HepG2 (cell line): ENCODE results near the gene FUT3. TPM values are rescaled to one million over a fixed set of nuclear protein-coding genes. Genes with fewer than 3 reads are reported as not detected.
A peak's percentile ranks its signal among the peaks of the same experiment; 100 is the strongest.

Source experiments
- GATAD1 ChIP-seq: IDR thresholded peaks from 2 replicates; pipeline ENCODE4 v1.6.1; 2016; ENCODE audit warnings: missing genetic modification reagents, missing compliant biosample characterization
- GATAD2A ChIP-seq: IDR thresholded peaks from 2 replicates; pipeline ENCODE4 v1.6.1; 2016
- KDM5B ChIP-seq: sonication (generic); formaldehyde crosslinking; IDR thresholded peaks from 2 replicates; pipeline ENCODE4 v1.4.0; 2020; ENCODE audit warnings: missing genetic modification reagents, mild to moderate bottlenecking, borderline replicate concordance
- NFE2 ChIP-seq: sonication (generic); formaldehyde crosslinking; IDR thresholded peaks from 2 replicates; pipeline ENCODE4 v1.4.0; 2020; ENCODE audit warnings: missing genetic modification reagents
- NFE2L2 ChIP-seq: fragments of 150-350 bp; IDR thresholded peaks from 2 replicates; pipeline ENCODE4 v1.6.1; 2014; ENCODE audit warnings: low read length
- NR2F6 ChIP-seq, 2 experiments: IDR thresholded peaks; 2 replicates each; pipeline ENCODE4 v1.6.1; 2016; ENCODE audit warnings: antibody characterized with exemption in 1 of 2, mild to moderate bottlenecking in 1 of 2
- NRL ChIP-seq: sonication (generic); formaldehyde crosslinking; IDR thresholded peaks from 2 replicates; pipeline ENCODE4 v1.5.0; 2020; ENCODE audit warnings: missing genetic modification reagents, mild to moderate bottlenecking, moderate library complexity, borderline replicate concordance
- SRSF9 ChIP-seq: fragments of 200-400 bp; formaldehyde crosslinking; IDR thresholded peaks from 2 replicates; pipeline ENCODE4 v1.6.1; 2018; ENCODE audit warnings: borderline replicate concordance, mild to moderate bottlenecking, low read depth, low read length; ENCODE audit not compliant: insufficient read depth, poor library complexity, severe bottlenecking
- ZMAT3 ChIP-seq: sonication (generic); formaldehyde crosslinking; conservative IDR thresholded peaks from 2 replicates; pipeline ENCODE4 v1.7.0; 2021; ENCODE audit warnings: missing genetic modification reagents
- ZNF20 ChIP-seq: sonication (generic); formaldehyde crosslinking; IDR thresholded peaks from 2 replicates; pipeline ENCODE4 v1.4.0; 2020; ENCODE audit warnings: mild to moderate bottlenecking, moderate library complexity, missing genetic modification reagents
- ZNF264 ChIP-seq: sonication (generic); formaldehyde crosslinking; IDR thresholded peaks from 2 replicates; pipeline ENCODE4 v1.4.0; 2020; ENCODE audit warnings: missing genetic modification reagents
- ZNF496 ChIP-seq: sonication (generic); formaldehyde crosslinking; IDR thresholded peaks from 2 replicates; pipeline ENCODE4 v1.8.1; 2023; ENCODE audit warnings: mild to moderate bottlenecking, moderate library complexity, missing genetic modification reagents; ENCODE audit not compliant: insufficient replicate concordance
- ZNF792 ChIP-seq: IDR thresholded peaks from 2 replicates; pipeline ENCODE4 v1.6.1; 2016
- ZNF850 ChIP-seq: sonication (generic); formaldehyde crosslinking; conservative IDR thresholded peaks from 2 replicates; pipeline ENCODE4 v1.9.0; 2021; ENCODE audit warnings: mild to moderate bottlenecking, missing genetic modification reagents
- polyA plus RNA-seq, 8 experiments: library from polyadenylated mRNA; depleted of rRNA in 3 of 8; stranded (reverse) in 7 of 8; unstranded in 1 of 8; fragments of >200 nt; fragmentation: Illumina TruSeq in 4 of 8; extraction: Trizol in 4 of 8; gene quantifications; 2 replicates each; pipeline versions ENCODE4 v1.2.1 to v1.2.3, GENCODE V29; 2011 to 2016; ENCODE audit warnings: low read depth in 4 of 8, missing spikeins in 1 of 8, mixed read lengths in 1 of 8; ENCODE audit not compliant: insufficient read depth in 1 of 8
- total RNA-seq, 5 experiments: library from RNA; depleted of rRNA; stranded (reverse); fragments of >200 nt; fragmentation: Illumina TruSeq; extraction: Trizol; gene quantifications; 2 replicates each; pipeline ENCODE4 v1.2.3, GENCODE V29; 2016; ENCODE audit warnings: low read depth in 1 of 5
- TF ChIP-seq, protein P1 (sequence below): sonication (generic); formaldehyde crosslinking; IDR thresholded peaks from 2 replicates; pipeline ENCODE4 v1.4.0; 2020; ENCODE audit warnings: missing genetic modification reagents
- TF ChIP-seq, protein P2 (sequence below): sonication (generic); formaldehyde crosslinking; IDR thresholded peaks from 2 replicates; pipeline ENCODE4 v1.9.0; 2021; ENCODE audit warnings: missing genetic modification reagents, mild to moderate bottlenecking, borderline replicate concordance
- TF ChIP-seq, protein P3 (sequence below): sonication (generic); formaldehyde crosslinking; IDR thresholded peaks from 2 replicates; pipeline ENCODE4 v1.8.1; 2023; ENCODE audit warnings: mild to moderate bottlenecking, missing genetic modification reagents
- TF ChIP-seq, protein P4 (sequence below): sonication (generic); formaldehyde crosslinking; IDR thresholded peaks from 2 replicates; pipeline ENCODE4 v1.4.0; 2020; ENCODE audit warnings: mild to moderate bottlenecking, missing genetic modification reagents

The FUT3 gene
- total and polyA plus RNA-seq, 2 of the 13 experiments (the other 11 are each of a cell fraction or from before 2014, with no cell fraction given), result 0.53 to 1.1 TPM

DNA sequence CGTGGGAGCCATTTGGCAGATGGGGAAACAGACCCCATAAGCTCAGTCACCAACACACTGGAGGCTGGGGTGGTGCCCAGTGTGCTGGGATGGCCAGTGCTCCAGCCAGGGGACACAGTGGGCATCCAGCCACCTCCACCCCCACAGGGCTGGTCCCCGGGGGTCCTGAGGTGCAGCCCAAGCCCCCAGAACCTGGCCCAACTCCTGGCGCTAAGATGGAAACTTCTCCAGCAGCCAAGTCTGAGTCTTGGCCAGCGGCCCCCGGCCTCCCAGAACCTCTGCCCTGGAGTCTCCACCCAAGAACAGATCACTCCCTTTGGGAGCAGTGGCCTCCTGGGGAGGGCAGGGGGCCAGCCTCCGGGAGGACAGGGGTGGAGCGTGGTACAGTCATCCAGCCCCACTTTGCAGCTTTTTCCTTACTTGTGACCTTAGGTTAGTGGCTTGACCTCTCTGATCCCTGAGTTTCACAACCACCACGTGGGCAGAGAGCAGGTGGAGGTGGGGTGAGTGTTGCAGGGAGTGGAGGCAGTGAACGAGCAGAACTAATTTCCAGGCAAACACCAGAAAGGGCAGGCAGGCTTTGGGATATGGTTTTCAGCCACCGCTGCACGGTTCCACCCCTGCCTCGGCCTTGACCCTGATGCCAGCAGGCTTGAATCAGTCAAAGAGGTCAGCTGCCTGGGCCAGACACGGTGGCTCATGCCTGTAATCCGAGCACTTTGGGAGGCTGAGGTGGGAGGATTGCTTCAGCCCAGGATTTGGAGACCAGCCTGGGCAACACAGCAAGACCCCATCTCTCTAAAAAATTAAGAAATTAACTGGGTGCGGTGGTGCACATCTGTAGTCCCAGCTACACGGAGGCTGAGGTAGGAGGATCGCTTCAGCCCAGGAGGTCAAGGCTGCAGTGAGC lies 50.6 kb downstream of the FUT3 start (continued):
- TF ChIP-seq ZMAT3 (CRISPR knock-in tag), result no peak
- TF ChIP-seq ZNF20 (CRISPR knock-in tag), result no peak
- TF ChIP-seq, protein P1, sequence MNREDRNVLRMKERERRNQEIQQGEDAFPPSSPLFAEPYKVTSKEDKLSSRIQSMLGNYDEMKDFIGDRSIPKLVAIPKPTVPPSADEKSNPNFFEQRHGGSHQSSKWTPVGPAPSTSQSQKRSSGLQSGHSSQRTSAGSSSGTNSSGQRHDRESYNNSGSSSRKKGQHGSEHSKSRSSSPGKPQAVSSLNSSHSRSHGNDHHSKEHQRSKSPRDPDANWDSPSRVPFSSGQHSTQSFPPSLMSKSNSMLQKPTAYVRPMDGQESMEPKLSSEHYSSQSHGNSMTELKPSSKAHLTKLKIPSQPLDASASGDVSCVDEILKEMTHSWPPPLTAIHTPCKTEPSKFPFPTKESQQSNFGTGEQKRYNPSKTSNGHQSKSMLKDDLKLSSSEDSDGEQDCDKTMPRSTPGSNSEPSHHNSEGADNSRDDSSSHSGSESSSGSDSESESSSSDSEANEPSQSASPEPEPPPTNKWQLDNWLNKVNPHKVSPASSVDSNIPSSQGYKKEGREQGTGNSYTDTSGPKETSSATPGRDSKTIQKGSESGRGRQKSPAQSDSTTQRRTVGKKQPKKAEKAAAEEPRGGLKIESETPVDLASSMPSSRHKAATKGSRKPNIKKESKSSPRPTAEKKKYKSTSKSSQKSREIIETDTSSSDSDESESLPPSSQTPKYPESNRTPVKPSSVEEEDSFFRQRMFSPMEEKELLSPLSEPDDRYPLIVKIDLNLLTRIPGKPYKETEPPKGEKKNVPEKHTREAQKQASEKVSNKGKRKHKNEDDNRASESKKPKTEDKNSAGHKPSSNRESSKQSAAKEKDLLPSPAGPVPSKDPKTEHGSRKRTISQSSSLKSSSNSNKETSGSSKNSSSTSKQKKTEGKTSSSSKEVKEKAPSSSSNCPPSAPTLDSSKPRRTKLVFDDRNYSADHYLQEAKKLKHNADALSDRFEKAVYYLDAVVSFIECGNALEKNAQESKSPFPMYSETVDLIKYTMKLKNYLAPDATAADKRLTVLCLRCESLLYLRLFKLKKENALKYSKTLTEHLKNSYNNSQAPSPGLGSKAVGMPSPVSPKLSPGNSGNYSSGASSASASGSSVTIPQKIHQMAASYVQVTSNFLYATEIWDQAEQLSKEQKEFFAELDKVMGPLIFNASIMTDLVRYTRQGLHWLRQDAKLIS (CRISPR knock-in tag), result 0 out of 2 replicates have a peak, but pooled peaks have one; percentile 52
- TF ChIP-seq ZNF264 (CRISPR knock-in tag), result peak; percentile 25; the same call in 1 of the 2 replicates
- no peak for TF ChIP-seq ZNF792 (CRISPR knock-in tag)
- TF ChIP-seq GATAD2A, result no peak; the same call in 1 of the 2 replicates
- TF ChIP-seq ZNF850, result no peak
- TF ChIP-seq ZNF496, result no peak
- TF ChIP-seq NR2F6 (IDR thresholded peaks at IDR 0.05), result peak; percentile 94
- peak; percentile 95 for TF ChIP-seq NR2F6 (CRISPR knock-in tag; IDR thresholded peaks at IDR 0.05)
- TF ChIP-seq, protein P2, sequence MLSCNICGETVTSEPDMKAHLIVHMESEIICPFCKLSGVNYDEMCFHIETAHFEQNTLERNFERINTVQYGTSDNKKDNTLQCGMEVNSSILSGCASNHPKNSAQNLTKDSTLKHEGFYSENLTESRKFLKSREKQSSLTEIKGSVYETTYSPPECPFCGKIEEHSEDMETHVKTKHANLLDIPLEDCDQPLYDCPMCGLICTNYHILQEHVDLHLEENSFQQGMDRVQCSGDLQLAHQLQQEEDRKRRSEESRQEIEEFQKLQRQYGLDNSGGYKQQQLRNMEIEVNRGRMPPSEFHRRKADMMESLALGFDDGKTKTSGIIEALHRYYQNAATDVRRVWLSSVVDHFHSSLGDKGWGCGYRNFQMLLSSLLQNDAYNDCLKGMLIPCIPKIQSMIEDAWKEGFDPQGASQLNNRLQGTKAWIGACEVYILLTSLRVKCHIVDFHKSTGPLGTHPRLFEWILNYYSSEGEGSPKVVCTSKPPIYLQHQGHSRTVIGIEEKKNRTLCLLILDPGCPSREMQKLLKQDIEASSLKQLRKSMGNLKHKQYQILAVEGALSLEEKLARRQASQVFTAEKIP (CRISPR knock-in tag), result no peak
- no peak; the same call in 1 of the 2 replicates for TF ChIP-seq NRL (CRISPR knock-in tag)
- TF ChIP-seq NFE2 (CRISPR knock-in tag), result no peak
- TF ChIP-seq GATAD1, result no peak; the same call in 1 of the 2 replicates
- no peak for TF ChIP-seq SRSF9
- TF ChIP-seq, protein P3, sequence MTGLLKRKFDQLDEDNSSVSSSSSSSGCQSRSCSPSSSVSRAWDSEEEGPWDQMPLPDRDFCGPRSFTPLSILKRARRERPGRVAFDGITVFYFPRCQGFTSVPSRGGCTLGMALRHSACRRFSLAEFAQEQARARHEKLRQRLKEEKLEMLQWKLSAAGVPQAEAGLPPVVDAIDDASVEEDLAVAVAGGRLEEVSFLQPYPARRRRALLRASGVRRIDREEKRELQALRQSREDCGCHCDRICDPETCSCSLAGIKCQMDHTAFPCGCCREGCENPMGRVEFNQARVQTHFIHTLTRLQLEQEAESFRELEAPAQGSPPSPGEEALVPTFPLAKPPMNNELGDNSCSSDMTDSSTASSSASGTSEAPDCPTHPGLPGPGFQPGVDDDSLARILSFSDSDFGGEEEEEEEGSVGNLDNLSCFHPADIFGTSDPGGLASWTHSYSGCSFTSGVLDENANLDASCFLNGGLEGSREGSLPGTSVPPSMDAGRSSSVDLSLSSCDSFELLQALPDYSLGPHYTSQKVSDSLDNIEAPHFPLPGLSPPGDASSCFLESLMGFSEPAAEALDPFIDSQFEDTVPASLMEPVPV (CRISPR knock-in tag), result no peak
- no peak for TF ChIP-seq KDM5B
- TF ChIP-seq NFE2L2, result no peak
- TF ChIP-seq, protein P4, sequence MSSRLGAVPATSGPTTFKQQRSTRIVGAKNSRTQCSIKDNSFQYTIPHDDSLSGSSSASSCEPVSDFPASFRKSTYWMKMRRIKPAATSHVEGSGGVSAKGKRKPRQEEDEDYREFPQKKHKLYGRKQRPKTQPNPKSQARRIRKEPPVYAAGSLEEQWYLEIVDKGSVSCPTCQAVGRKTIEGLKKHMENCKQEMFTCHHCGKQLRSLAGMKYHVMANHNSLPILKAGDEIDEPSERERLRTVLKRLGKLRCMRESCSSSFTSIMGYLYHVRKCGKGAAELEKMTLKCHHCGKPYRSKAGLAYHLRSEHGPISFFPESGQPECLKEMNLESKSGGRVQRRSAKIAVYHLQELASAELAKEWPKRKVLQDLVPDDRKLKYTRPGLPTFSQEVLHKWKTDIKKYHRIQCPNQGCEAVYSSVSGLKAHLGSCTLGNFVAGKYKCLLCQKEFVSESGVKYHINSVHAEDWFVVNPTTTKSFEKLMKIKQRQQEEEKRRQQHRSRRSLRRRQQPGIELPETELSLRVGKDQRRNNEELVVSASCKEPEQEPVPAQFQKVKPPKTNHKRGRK (CRISPR knock-in tag), result no peak
